ENCODE measurements around the gene COBLL1.
"Not testable (repeated sequence)": the region's sequence is repeated elsewhere in the genome, so short reads cannot be mapped to it uniquely, and the experiment has no call there.

COBLL1 gene

DNA sequence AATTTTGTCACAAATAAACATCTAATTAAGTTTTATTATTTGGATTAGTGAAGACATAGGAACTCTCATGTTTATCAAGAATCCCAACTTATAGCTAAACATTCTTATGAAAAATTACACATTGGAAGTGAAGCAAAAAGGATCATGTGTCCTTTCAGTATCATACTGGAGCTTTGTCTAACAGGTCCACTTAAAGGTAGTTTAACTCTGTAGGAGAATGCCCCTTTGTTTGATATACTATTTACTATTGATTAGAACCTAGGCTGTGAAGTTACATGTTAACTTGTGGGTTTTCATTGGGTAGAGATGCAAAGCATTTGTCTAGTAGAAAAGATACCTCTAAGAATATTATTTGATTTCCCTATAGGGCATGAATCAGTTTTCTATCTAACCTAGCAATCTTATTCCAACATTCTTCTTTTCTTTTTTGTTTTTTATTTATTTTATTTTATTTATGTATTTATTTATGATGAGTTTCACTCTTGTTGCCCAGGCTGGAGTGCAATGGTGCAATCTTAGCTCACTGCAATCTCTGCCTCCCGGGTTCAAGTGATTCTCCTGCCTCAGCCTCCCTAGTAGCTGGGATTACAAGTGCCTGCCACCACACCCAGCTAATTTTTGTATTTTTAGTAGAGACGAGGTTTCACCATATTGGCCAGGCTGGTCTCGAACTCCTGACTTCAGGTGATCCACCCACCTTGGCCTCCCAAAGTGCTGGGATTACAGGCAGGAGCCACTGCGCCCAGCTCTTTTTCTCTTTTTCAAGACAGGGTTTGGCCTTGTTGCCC is 18.5 kb upstream of the COBLL1 start:
- not testable (repeated sequence) for DNase-seq

DNA sequence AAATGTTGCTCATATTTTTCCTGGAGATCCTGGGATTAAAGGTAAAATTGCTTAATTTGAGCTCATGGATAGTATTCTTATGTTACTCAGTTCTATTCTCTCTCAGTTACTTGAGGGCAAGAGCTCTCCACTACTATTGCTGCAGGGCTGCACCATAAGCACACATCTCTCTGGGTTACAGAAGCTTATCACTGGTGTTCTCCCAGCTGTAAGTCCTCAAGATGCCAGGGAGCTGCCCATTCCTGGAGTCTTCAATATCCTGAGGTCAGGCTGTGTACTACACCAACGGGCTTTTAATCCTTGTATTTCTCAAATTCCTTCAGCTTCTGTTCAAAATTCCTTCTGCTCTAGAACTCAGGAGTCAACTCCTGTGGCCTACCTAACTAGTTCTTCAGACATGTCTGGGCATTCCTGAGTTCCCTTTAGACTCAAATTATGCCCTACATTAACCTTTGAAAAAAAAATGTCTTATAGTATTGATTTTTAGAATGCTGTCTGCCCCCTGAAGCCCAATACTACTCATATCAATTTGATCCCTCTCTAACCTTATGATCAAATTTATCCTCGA is 17.7 kb upstream of the COBLL1 start:
- DNase-seq, result no peak

DNA sequence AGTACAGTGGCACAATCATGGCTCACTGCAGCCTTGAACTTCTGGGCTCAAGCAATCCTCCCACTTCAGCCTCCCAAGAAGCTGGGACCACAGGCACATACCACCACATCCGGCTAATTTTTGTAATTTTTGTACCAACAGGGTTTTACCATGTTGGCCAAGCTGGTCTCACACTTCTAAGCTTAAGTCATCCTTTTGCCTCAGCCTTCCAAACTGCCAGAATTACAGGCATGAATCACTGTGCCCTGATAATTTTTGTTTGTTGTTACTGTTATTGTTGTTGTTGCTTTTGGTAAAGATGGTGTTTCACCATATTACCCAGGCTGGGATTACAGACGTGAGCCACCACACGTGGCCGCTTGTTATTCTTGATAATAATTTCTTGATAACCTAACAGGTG is 10.5 kb upstream of the COBLL1 start:
- DNase-seq, result no peak

DNA sequence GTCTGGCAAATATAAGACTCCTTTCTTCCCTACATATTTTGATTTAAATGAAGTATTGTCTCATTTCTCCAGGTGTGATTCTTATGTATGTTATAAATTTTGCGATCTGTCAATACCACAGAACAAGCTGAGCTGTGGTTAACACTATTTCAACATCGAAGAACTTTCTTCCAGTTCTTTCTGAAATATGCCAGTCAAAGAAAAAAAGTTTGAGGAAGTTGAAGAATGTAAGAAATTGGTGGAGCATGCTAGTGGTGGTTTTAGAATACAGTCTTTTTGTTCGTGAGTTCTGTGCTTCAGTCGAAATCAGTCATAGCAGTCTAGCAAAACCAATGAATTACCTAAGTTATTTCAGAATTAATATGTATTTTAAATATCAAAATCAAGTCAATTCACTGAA is 8.6 kb upstream of the COBLL1 start:
- no peak for DNase-seq

DNA sequence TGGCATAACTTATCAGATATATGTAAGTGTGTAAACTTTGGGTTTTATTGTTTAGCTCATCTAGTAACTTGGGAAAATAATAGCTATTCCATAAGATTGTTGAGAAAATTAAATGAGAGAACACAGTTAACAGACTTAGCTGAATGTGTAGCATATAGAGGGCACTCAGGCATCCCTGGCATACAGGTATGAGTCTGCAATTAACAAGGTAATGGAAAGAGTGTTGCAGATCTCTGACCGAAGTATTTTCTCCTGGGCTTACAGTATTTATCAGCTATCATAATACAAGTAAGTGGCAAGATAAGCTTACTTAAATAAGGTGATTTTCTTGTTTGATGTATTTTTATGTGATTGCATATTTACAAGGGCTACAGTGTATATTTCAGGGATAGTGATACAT is 7.9 kb upstream of the COBLL1 start:
- DNase-seq, result no peak

DNA sequence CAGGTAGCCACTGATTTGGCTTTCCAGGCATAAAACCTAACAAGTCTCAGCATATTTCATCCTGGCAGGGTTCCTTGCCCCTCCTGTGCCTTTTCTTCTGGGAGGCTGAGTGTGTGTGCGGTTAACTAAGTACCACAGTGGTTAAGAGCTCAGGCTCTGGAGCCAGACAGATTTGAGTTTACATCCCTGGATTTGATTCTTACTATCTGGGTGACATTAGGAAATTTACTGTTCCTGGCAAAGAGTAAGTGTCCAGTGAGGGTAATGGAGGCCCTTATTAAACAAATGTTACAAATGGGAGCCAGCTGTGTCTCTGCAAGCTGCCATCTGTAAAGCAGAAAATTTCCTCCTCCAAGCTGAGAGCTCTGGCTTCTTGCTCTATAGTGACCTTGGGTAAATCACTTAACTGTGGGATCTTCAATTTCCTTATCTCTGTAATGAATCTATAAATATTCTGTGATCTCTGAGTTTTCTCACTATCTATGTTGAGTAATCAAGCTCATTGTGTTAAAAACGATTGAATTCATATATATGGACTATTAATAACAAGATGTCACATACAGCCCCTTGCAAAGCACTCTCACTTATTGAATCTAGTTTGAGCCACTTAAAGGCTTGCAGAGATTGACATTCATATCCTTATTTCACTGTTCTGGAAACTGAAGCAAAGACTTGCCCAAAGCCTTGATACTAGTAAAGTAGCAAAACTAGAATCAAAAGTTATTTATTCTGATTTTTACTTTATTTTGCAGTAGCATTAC is 6.5 kb upstream of the COBLL1 start:
- DNase-seq, result no peak

DNA sequence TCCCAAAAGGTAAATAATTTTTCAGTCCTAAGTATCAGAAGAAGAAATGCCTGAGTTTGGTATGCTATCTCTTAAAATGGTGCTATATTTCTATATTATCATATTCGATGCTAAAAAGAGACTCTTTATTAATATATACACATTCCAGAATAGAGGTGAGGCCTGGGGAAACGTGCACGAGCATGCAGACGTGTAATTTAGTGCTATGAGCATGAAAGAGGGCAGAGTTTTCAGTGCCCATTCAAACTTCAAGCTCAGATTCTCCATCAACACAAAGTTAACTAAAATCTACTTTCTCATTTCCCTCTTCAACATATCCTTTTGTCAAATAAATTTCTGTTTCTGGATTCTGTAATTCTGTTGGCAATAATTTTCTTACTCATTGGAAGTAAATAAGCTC is 5.7 kb upstream of the COBLL1 start:
- no peak for DNase-seq

DNA sequence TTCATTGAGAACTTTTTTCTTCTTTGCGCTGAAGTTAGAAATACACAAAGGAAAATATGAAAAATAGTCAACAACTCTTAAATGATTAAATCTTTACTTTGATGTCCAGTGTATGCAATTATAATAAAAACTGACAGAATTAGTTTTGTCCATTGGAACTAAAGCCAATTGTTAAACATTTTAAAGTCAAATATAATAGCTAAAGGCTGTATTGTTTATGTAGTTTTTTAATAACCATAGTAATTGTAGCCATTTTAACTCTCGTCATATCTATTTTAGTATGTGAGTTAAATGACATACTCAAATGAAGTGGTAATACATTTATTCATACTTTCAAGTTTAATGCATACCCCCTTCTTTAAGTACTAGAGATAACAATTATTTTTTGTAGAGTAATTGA is 4.7 kb upstream of the COBLL1 start:
- no peak for DNase-seq

DNA sequence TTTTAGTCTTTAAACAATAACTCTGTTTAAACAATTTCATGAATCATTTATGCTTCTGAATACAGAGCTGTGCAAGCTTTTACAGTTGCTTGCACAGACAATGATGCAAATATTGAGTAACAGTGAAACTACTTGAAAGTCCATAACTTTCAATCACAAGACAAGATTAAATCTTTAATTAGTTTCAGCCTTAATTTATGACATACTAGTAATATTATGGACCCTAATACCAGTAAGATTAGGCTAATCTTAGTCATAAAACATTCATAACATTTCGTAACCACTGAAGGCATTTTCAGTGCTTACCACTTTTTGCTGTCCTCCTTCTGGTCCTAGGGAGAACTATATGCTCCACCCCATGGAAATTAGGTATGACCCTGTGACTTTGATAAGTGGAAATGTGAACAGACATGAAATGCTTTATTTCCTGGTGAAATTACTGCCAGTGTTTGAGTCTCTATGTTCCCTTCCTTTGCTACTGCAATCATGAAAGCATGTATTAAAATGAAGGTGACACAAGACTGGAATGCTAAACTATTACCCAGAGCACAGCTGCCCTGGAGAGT is 1.8 kb upstream of the COBLL1 start:
- DNase-seq, result no peak

DNA sequence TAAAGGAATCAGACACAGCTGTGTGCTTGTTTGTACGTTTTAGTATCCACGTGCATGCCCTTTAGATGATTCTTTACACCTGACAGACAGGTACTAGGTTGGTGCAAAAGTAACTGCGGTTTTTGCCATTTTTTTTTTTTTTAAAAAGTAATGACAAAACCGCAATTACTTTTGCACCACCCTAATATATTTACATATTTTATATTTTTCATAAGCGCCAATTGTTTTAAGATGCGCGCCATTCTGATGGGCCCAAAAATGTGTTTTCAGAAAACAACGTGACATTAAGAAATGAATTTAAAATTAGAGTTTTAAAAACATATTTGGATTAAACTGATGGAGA is 972 bp upstream of the COBLL1 start:
- DNase-seq, result no peak

DNA sequence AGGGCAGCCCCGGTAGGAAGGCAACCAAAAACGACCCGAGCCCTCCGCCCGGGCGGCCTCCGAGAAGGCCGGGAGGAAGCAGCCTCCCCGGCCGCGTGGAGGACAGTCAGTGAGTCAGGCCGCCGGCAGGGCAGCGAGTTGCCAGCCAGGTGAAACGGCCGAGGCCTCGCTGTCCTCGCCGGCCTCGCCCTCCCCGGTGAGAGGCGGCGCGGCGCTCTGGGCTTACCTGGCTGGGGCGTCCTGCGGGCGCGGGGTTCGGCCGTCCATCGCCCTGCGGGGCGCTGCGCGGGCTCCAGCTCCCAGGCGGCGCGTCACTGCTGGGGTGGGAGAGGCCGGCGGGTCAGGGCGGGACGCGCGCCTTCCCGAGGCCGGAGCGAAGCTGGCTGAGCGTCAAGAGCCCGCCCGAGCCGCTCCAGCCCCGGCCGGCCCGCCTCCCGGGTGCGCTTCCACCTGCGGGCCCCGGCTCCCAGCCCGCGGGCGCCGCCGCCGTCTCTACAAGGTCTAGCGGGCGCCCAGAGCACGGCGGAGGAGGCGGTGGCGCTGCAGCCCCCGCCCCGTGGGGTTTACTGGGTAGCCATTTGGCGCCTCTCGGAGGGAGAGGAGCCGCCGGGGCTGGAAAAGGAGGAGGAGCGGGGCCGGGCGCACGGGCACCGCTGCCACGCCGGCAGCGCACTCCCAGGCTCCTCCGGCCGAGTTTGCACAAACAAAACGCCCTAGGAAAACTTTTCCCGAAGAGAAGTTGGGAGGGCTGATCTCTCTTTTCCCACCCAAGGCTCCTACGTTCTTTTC is 499 bp downstream of the COBLL1 start:
- peak; percentile 55 for DNase-seq

DNA sequence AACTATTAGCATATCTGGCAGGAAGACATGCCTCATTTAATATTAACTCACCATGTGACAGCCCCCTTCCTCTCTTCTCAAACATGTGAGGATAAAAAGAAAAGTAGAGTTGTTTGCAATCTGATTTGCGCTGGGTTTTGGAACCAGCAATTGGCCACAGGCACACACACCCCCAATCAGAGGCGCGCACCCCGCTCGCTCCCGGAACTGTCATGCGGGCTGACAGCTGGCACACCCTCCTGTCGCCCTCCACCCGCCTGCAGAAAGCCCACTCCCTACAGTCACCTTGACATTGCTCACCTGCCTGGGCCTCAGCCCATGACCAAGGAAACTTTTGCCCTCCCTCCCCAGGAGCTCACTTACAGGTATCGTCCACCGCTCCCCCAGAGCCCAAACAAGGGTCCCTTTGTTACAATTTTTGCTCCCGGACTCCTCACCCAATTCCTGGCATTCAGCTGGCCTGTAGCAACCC is 1.1 kb downstream of the COBLL1 start:
- no peak for DNase-seq

DNA sequence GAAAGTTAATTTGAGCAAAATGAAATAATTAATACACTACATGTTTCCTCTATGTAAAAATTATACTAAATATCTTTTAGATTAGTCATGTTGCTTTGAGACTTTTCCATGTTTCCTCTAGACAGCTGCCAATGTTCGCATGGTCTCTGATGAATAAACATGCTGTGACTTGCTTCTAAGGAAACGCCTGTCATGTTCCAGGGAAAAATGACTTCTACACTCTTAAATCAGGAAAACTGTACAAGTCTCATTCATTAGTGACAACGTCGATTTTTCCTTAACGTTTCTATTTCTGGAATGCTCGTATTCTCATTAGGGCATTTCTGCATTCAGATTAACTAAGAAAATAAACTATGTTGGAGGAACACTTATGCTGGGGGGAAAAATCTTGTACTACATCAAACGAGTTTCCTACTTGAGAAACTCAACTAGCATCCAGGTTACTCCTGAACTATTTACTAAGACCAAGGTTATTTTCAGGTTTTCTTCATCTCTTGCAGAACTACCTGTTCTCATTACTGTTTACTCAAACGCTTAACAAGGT is 1.6 kb downstream of the COBLL1 start:
- no peak for DNase-seq

DNA sequence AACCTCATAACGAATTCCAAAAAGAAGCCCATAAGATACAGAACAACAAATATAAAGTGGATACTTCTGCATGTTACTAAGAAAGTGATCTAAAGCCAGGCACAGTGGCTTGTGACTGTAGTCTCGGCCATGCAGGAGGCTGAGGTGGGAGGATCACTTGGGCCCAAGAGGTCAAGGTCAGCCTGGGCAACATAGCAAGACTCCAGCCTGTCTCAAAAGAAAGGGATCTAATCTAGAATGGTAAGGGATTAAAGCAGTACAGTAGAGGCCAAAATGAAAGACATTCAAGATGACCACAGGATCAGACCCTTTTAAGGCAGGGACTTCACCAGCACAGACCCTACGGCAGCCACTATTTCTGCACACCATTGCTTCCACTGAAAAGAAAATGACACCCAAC is 3.8 kb downstream of the COBLL1 start:
- DNase-seq, result no peak

DNA sequence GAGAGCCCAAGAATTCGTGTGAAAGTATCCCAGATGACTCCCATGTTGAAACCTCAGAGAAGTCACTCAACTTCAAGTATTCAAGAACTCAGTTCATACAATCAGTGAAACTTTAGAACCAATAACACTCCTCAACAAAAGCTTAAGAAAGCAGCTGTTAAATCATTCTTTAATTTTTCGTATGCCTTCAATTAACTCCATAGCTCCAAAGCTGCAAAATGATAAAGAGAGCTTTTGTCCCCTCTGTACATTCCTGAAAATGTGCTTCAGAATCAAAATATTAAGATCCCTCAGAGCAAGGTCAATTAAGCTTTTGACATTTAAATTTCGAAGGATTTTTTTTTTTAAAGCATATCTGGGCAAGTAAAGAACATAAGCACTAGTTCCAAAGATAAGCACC is 4.7 kb downstream of the COBLL1 start:
- DNase-seq, result no peak

DNA sequence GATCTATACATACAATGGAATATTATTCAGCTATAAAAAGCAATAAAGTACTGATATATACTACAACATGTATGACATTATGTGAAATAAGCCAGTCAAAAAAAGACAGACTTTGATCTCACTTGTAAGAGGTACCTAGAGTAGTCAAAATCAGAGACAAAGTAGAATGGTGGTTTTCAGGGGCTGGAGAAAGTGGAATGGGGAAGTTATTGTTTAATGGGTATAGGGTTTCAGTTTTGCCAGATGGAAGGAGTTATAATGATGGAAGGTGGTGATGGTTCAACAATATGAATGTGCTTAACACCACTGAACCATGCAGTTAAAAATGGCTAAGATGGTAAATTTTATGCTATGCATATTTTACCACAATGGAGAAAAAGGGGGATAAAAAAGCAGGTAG is 6.3 kb downstream of the COBLL1 start:
- DNase-seq, result no peak

DNA sequence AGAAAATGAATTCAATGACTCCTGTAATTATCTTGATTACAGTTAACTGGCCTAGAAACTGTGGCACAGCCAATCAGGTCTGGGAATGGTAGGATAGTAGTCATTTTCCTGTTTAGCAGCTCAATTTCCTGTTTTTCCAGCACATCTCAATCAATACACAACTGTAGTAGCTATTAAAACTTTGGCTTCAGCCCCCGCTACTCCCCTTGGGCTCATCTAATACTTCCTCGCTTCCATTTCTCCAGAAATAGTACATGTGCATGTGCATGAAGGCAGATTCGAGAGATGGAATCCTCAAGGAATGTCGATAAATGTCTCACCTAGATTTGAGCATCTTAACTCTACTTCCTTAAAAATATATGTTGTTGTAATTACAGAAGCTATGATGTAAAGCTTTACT is 9.7 kb downstream of the COBLL1 start:
- DNase-seq, result no peak

DNA sequence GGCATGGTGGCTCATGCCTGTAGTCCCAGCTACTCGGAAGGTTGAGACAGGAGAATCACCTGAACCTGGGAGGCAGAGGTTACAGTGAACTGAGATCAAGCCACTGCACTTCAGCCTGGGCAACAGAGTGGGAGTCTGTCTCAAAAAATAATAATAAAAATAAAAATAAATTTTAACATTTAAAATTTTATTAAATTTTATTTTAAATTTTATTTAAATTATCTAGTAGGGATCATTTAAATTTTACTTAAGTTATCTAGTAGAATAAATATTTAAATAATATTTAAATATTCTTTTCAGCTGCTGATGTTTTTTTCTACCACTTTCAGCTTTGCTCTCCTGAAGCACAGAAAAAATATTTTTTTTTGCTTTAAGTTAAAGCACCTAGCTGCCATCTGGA is 10.4 kb downstream of the COBLL1 start:
- no peak for DNase-seq

DNA sequence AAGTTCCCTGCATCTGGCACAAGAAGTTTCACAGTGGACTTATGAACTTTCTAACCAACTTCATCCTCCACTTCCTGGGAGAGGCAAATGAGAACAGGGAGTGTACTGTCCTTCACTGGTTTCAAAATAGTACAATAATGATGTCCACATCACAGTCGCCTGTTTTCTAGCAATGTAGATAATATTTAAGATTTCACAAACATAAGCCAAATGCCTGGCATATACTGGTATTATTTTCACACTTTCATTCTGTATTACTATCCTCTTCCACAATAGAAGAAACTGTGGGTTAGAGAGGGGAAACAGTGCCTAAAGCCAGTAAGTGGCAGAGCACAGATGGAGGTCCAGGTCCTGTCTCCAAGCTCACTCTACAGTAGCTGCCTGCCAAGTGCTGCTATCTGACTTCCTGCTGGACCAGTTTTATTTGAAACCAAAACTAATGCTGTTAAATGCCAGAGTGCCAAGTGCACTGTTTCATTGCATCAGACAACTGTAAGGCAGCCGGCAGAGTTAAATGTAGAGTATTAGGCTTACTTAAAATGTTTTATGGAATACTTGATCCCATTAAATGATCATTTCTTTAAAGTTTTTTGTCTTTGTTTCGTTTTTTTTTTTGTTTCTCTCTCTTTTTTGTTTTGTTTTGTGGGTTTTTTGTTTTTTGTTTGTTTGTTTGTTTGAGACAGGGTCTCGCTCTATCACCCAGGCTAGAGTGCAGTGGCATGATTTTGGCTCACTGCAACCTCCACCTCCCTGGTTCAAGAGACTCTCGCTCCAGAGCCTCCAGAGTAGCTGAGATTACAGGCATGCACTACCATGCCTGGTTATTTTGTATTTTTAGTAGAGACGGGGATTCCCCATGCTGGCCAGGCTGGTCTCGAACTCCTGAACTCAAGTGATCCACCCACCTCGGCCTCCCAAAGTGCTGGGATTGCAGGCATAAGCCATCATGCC is 15.1 kb downstream of the COBLL1 start:
- no peak for DNase-seq

DNA sequence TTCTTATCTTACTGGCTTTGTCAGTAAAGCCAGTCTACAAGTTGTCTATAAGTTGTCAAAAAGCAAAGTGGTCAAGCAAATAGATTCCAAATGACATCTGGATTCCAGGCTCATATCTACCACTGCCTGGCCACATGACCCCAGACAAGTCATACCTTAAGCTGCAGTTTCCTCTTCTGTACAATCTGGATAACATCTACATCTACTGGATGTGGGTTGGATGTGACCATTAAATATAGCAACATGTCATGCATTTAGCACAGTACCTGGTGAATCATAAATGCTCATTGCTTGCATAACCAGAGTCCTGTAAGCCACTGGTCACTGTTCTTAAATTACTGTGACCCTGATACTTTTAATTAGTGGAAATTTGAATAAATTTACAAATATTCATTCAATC is 16.8 kb downstream of the COBLL1 start:
- DNase-seq, result no peak

DNA sequence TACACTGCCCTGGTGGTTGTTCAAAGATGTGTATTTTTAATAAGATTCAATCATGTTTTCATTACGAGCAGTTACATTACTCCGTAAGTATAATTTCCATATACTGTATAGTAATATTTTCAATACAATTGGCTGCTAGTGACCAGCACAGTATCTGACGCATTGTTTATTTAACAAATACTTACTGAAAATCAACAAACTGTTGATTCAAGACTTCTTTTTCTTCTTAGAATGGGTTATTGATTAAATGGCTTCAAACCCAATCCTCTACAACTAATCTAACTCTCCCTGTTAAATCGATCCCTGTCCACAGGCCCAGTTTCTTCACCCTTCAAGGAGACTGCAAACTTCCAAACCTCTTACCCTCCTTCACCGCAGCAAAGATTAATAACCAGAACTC is 18.5 kb downstream of the COBLL1 start:
- no peak for DNase-seq

DNA sequence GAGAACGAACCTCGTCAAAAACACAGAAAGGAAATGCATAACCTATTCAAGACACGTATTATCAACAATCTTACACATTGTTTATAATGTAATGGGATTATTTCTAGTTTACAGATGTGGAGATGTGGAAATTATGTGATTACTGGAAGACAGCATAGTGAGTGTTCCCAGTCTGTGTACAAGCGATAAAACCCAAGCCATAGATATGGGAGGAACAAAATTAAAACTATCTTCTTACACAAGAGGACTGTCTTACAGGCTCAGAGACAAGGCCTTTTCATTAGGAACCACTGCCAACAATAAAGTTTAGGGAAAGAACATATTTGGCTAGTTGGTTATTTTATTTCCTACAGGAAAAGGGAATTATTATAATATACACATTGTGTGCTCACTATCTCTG is 20.3 kb downstream of the COBLL1 start:
- no peak for DNase-seq
